Endothelial cell of umbilical vein (primary cell): ENCODE measurements around the gene TBC1D21. TPM values are rescaled to one million over a fixed set of nuclear protein-coding genes. Genes with fewer than 3 reads are reported as not detected.

Source experiments
- BruUV-seq: library from RNA; stranded (reverse); fragments of 400-500 nt; replicated peaks from 2 replicates; lab custom pipeline; 2021; lab: Mats Ljungman, UMichigan
- CTCF ChIA-PET: fragments of 300-600, 350-600 bp; sonication (Branson Sonifier 250); formaldehyde crosslinking; loops from one replicate; lab custom pipeline; 2021; ENCODE audit warnings: antibody characterized with exemption, inconsistent platforms; lab: Charles Lee
- POLR2A ChIA-PET: fragments of 300-600, 350-600 bp; sonication (Branson Sonifier 250); formaldehyde crosslinking; loops from one replicate; lab custom pipeline; 2021; ENCODE audit warnings: antibody characterized with exemption, inconsistent platforms; lab: Charles Lee
- DNase-seq: peaks from one replicate; pipeline ENCODE4 v3.0.0-alpha.2; 2011; ENCODE audit warnings: low read depth, low spot score
- FAIRE-seq: peaks from 2 replicates; lab custom pipeline; 2011; peaks lifted over from hg19 to GRCh38; lab: Jason Lieb, UNC
- H2AFZ ChIP-seq: 2 replicates; pipeline ENCODE4 v1.6.0; 2012; ENCODE audit warnings: low read depth, low read length, control low read depth, inconsistent platforms
- H3K27ac ChIP-seq: 2 replicates; pipeline ENCODE4 v1.5.1; 2011; ENCODE audit warnings: low read depth, mild to moderate bottlenecking, control low read depth, low read length, moderate library complexity; ENCODE audit not compliant: insufficient read depth
- H3K27me3 ChIP-seq, 2 experiments: 2 replicates each; pipeline versions ENCODE4 v1.6.0 to v1.6.1; 2011; ENCODE audit warnings: low read length in 2 of 2, mixed read lengths in 1 of 2; ENCODE audit not compliant: control insufficient read depth in 2 of 2, insufficient read depth in 2 of 2
- H3K36me3 ChIP-seq, 2 experiments: 2 replicates in 1 of 2; 3 replicates in 1 of 2; pipeline ENCODE4 v1.5.1; 2011; ENCODE audit warnings: low read length in 2 of 2, mild to moderate bottlenecking in 1 of 2, moderate library complexity in 1 of 2; ENCODE audit not compliant: control insufficient read depth in 2 of 2, insufficient read depth in 2 of 2; ENCODE audit errors: extremely low read depth in 1 of 2
- H3K4me1 ChIP-seq: 3 replicates; pipeline ENCODE4 v1.5.1; 2011; ENCODE audit warnings: mild to moderate bottlenecking, low read length; ENCODE audit not compliant: control insufficient read depth, insufficient read depth; ENCODE audit errors: extremely low read depth
- H3K4me2 ChIP-seq: 2 replicates; pipeline ENCODE4 v1.6.1; 2011; ENCODE audit warnings: low read length, control low read depth, mixed read lengths; ENCODE audit not compliant: insufficient read depth
- H3K4me3 ChIP-seq, 3 experiments: fragments of 200-600 bp in 1 of 3; sonication (generic), shearing (Covaris generic) in 1 of 3; replicated peaks in 1 of 3; 2 replicates each; pipeline ENCODE4 v1.5.1; 2011 to 2016; ENCODE audit warnings: control low read depth in 3 of 3, low read length in 3 of 3, mild to moderate bottlenecking in 2 of 3, inconsistent platforms in 1 of 3, low read depth in 1 of 3, moderate library complexity in 1 of 3; ENCODE audit not compliant: insufficient read depth in 1 of 3
- H3K79me2 ChIP-seq: 2 replicates; pipeline ENCODE4 v1.6.0; 2012; ENCODE audit warnings: low read length, inconsistent platforms; ENCODE audit not compliant: control insufficient read depth, insufficient read depth
- H3K9ac ChIP-seq: replicated peaks from 2 replicates; pipeline ENCODE3; 2011; ENCODE audit warnings: low read length, control low read depth; ENCODE audit not compliant: insufficient read depth; ENCODE audit errors: extremely low read depth
- H3K9me1 ChIP-seq: replicated peaks from 3 replicates; pipeline ENCODE4 v1.6.0; 2011; ENCODE audit warnings: mild to moderate bottlenecking, low read length; ENCODE audit not compliant: control insufficient read depth, insufficient read depth; ENCODE audit errors: extremely low read depth
- H3K9me3 ChIP-seq: replicated peaks from 2 replicates; pipeline ENCODE4 v1.5.1; 2012; ENCODE audit warnings: low read length, inconsistent platforms; ENCODE audit not compliant: control insufficient read depth, insufficient read depth
- H4K20me1 ChIP-seq: replicated peaks from 2 replicates; pipeline ENCODE3; 2011; ENCODE audit warnings: mild to moderate bottlenecking, low read length; ENCODE audit not compliant: control insufficient read depth, insufficient read depth; ENCODE audit errors: extremely low read depth
- CTCF ChIP-seq, 2 donors: IDR thresholded peaks; 1 replicate in 1 of 2; 2 replicates in 1 of 2; pipeline ENCODE4 v1.5.1; 2011; ENCODE audit warnings: low read length in 2 of 2, mild to moderate bottlenecking in 2 of 2, moderate library complexity in 2 of 2, control low read depth in 1 of 2, inconsistent platforms in 1 of 2, low read depth in 1 of 2; ENCODE audit not compliant: insufficient read depth in 1 of 2; ENCODE audit errors: extremely low read depth in 1 of 2
- EZH2 ChIP-seq: IDR thresholded peaks from 2 replicates; pipeline ENCODE4 v1.6.1; 2012; ENCODE audit warnings: borderline replicate concordance, low read depth, mild to moderate bottlenecking, moderate library complexity, low read length, inconsistent platforms; ENCODE audit not compliant: severe bottlenecking
- FOS ChIP-seq: IDR thresholded peaks from 2 replicates; pipeline ENCODE4 v1.6.1; 2011; ENCODE audit warnings: mild to moderate bottlenecking, low read length, moderate library complexity, borderline replicate concordance; ENCODE audit not compliant: insufficient read depth
- GATA2 ChIP-seq: IDR thresholded peaks from 2 replicates; pipeline ENCODE4 v1.7.0; 2011; ENCODE audit warnings: low read depth, mild to moderate bottlenecking, moderate library complexity, mixed read lengths, low read length; ENCODE audit not compliant: insufficient read length, insufficient read depth
- JUN ChIP-seq: IDR thresholded peaks from 2 replicates; pipeline ENCODE4 v1.6.1; 2011; ENCODE audit warnings: borderline replicate concordance, low read depth; ENCODE audit not compliant: insufficient read length, insufficient read depth
- MAX ChIP-seq: IDR thresholded peaks from 2 replicates; pipeline ENCODE4 v1.6.1; 2011; ENCODE audit not compliant: insufficient read depth, insufficient read length
- MYC ChIP-seq: IDR thresholded peaks from one replicate; pipeline ENCODE4 v1.6.1; 2011; ENCODE audit warnings: mild to moderate bottlenecking, low read depth, low read length
- POLR2A ChIP-seq: IDR thresholded peaks from 2 replicates; pipeline ENCODE4 v1.6.1; 2012; ENCODE audit warnings: low read depth, mild to moderate bottlenecking, control low read depth, low read length
- POLR2AphosphoS5 ChIP-seq: IDR thresholded peaks from 2 replicates; pipeline ENCODE4 v1.6.1; 2012; ENCODE audit warnings: low read depth, mild to moderate bottlenecking, control low read depth, low read length, moderate library complexity; ENCODE audit not compliant: insufficient read depth
- dilution Hi-C: fragments of 300-500 bp; cut with MboI; formaldehyde crosslinking; loops from one replicate; pipeline ENCODE4 v1.15.0; 2019; ENCODE audit warnings: low sequenced_read_pairs; ENCODE audit not compliant: extremely low pct_ligation_motif_present
- intact Hi-C: fragments of 100-400 bp; cut with micrococcal nuclease; formaldehyde crosslinking; loops from one replicate; pipeline ENCODE4 v1.10.0; 2022
- polyA plus RNA-seq, 4 experiments: library from polyadenylated mRNA; depleted of rRNA in 3 of 4; stranded (reverse) in 3 of 4; unstranded in 1 of 4; fragments of >200 nt; gene quantifications; 2 replicates each; pipeline versions ENCODE4 v1.2.1 to v1.2.3, GENCODE V29; 2011 to 2012; ENCODE audit warnings: missing spikeins in 1 of 4
- total RNA-seq: library from RNA; stranded (reverse); gene quantifications from 2 replicates; pipeline ENCODE4 v1.2.3, GENCODE V29; 2021

TBC1D21 gene
- total and polyA plus RNA-seq, 2 donors (not counting 3 experiments of a cell fraction or from before 2014, with no cell fraction given), result not detected

DNA sequence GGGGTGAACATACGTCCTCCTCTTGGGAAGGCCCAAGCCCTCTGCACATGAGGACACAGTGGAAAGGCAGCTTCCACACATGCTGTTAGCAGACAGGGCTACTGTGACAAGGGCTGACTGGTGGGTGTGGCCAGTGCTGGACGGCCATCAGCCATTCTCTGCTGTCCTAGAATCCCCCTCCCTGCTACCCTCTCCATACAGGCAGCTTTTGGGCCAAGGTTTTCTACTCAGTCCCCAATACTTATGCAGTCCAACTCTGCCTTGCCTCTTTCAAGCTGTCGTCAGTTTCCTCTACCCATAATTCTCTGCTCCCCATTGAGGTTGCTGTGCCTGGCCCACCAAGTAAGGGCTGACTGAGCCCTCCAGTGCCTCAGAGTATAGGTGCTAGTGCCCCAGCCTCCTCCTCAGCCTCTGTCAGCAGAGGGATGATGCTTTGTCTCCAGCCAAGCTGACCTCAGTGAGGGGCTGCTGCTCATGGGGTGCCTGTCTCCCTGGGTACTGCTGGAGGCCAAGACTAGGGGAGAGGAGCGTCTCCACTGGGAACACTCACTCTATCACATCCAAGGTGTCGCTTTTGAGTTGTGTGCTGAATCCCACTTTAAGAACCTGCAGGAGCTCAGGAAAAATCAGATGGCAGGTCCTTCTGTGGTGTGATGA lies 55.7 kb downstream of the TBC1D21 start:
- Histone ChIP-seq H2AFZ (no peak overlapping the region), H3K36me3 (no peaks in the 10 kb centered on the region), H4K20me1 (no peaks in the 10 kb centered on the region), H3K9me1 (no peaks in the 10 kb centered on the region), H3K27me3 (no peaks in the 10 kb centered on the region), H3K4me2 (no peak overlapping the region), H3K9me3 (no peaks in the 10 kb centered on the region), H3K4me1 (peaks cover 18% of the 10 kb centered on the region), H3K79me2 (no peaks in the 10 kb centered on the region), H3K4me3 (no peak overlapping the region), H3K27ac (no peak overlapping the region), H3K9ac (no peak overlapping the region)
- ChIA-PET CTCF (interaction anchor here (0.7 to 1.2 kb wide), 3 partner anchors 14 to 22 kb away, joined by 3 read pairs; no protein-coding TSS in a partner anchor), POLR2A (interaction anchor here (0.7 kb wide), 1 partner anchor 11 kb away, joined by 3 read pairs; no protein-coding TSS in a partner anchor)
- intact Hi-C loops, result no loop called here
- FAIRE-seq (no peak), DNase-seq (no peak)
- dilution Hi-C loops, result no loop called here
- BruUV-seq, result no TSS peak
- TF ChIP-seq MAX (no peak), GATA2 (no peak), EZH2 (no peak), JUN (no peak), FOS (no peak), POLR2A (no peak), MYC (no peak), POLR2AphosphoS5 (no peak), CTCF (IDR thresholded peaks at IDR 0.05; ENCODE audit: extremely low read depth in 1 of 2, insufficient read depth in 1 of 2, low read depth in 1 of 2, low read length in 2 of 2) (no peak)
